ENCODE results near the gene SOCS3.
"Not testable (repeated sequence)": the region's sequence is repeated elsewhere in the genome, so short reads cannot be mapped to it uniquely, and the experiment has no call there.

The SOCS3 gene

GRCh38 chr17:78331355-78331754, 28.5 kb downstream of the SOCS3 start:
- DNase-seq (ENCODE audit: low read depth in 2 of 2, low spot score in 1 of 2) = not testable (repeated sequence)

DNA sequence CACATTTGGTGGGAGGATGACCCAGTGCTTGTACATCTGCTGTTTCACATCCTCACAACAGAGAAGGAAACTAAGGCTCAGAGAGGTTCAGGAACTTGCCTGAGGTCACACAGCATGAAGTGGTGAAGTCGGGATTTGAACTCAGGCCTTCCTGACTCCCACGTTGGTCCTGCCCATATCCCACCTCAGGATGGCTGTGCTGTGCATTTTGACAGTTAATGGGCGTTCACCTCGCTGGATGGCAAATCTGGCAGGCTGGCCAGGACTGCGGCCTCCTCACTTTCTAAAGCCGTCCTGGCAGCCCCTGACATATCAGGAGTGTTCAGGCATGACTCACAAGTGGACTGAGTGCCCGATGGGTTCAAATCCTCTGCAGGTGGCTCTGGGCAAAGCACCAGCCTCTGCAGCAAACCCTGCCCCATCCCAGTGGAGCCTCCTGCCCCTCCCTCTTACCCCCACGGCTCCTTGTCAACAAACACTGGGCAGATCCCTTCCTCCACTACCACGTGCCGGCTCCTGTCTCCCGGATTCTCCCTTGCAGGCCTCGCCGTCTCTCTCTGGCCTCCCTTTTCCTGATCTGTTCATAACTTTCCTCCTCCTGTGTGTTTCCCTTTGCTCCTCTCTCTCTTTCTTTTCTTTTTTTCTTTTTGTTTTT, 29.2 kb downstream of the SOCS3 start:
- no peak for DNase-seq (ENCODE audit: low read depth in 2 of 2, low spot score in 1 of 2)

GRCh38 chr17:78329263-78330059, 30.4 kb downstream of the SOCS3 start:
- no peak for DNase-seq (ENCODE audit: low read depth in 2 of 2, low spot score in 1 of 2)

DNA sequence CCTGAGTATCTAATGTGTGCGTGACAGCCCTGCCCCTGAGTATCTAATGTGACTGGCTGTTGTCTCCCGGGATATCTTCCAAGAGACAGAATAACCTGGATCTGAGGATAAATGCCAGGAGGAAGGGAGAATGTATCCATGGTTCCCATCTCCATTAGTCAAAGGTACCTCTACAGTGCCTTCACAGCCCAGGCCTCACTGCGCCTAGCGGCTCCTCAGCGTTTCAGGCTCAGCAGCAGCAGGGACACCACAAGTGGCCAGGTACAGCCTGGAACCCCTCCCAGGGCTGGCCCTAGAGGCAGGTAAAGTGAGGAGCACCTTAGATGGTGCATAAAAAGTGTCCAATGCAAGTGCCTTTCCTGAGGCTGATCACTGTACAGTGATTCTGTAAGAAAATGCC, 32.0 kb downstream of the SOCS3 start:
- no peak for DNase-seq (ENCODE audit: low read depth in 2 of 2, low spot score in 1 of 2)

GRCh38 chr17:78325076-78325687, 34.7 kb downstream of the SOCS3 start:
- no peak for DNase-seq (ENCODE audit: low read depth in 2 of 2, low spot score in 1 of 2)

DNA sequence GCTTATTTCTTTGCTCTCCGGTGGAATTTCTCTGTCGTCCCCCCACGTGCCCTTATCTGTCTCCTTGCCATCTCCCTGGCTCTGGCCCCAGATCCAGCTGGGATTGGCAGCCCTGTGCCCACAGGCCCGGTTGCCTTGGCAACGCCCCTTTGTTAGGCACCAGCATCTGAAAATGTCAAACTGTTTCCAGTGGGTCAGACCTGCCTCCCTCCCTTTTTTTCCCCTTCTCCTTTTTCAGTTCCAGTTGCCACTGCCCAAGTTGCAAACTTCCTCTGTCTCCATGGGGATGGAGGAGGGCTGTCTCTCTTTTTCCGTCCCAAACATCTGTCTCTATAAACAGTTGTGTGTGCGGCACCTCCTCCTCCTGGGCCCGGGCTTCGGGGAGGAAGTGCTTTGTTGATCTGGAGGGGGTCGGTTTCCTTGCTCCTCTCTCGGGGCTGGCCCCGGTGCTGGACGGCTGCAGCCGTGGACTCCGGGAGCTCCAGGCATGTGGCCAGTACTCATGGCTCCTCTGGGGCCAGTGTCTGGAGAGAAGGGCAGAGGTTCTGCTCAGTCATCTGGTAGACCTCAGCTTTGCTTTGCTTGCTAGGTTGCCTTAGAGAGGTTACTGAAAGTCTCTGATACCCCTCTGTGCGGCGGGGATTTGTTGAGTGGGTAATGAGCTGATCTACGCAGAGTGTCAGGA, 35.3 kb downstream of the SOCS3 start:
- DNase-seq (ENCODE audit: low read depth in 2 of 2, low spot score in 1 of 2) = no peak

- DNase-seq (ENCODE audit: low read depth in 2 of 2, low spot score in 1 of 2) = no peak
Measured at GRCh38 chr17:78323826-78324390, 36.0 kb downstream of the SOCS3 start.

GRCh38 chr17:78322858-78323455, 36.9 kb downstream of the SOCS3 start:
- DNase-seq (ENCODE audit: low read depth in 2 of 2, low spot score in 1 of 2) = no peak

- no peak for DNase-seq (ENCODE audit: low read depth in 2 of 2, low spot score in 1 of 2)
Measured at GRCh38 chr17:78322327-78322857, 37.5 kb downstream of the SOCS3 start.

- DNase-seq (ENCODE audit: low read depth in 2 of 2, low spot score in 1 of 2) = no peak
Measured at GRCh38 chr17:78318843-78319242, 41.0 kb downstream of the SOCS3 start.

- no peak for DNase-seq (ENCODE audit: low read depth in 2 of 2, low spot score in 1 of 2)
Measured at GRCh38 chr17:78318407-78318806, 41.5 kb downstream of the SOCS3 start.

DNA sequence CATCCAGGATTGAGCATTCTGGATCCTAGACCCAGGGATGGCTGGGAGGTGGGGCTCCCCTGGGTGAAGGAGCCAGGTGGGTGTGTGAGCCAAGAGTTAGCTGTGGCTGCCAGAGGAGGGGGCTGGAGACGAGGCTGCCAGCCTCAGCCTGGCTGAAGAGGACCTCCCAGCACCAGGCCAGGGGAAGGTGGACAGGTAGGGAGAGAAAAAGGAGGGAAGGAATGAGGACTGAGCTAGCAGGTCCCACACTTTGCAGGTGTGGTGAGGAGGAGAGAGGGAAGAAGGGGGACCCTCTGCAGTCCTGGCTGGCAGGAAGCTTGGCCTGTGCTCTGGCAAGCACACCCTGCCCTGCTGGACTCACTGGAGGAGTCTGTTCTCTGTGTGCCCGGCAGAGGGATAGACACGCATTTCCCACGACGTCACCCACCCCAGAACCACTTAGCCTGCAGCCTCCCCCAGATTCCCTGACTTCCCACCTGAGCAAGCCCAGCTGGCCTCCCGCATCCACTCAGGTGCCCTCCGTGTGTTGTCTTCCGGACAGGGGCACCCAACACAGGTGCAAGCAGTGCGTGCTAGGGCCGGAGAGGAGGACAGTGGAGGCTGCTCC, 42.0 kb downstream of the SOCS3 start:
- no peak for DNase-seq (ENCODE audit: low read depth in 2 of 2, low spot score in 1 of 2)

- DNase-seq (ENCODE audit: low read depth in 2 of 2, low spot score in 1 of 2) = no peak
Measured at GRCh38 chr17:78316867-78317789, 42.7 kb downstream of the SOCS3 start.

GRCh38 chr17:78316115-78316866, 43.6 kb downstream of the SOCS3 start:
- no peak for DNase-seq (ENCODE audit: low read depth in 2 of 2, low spot score in 1 of 2)

DNA sequence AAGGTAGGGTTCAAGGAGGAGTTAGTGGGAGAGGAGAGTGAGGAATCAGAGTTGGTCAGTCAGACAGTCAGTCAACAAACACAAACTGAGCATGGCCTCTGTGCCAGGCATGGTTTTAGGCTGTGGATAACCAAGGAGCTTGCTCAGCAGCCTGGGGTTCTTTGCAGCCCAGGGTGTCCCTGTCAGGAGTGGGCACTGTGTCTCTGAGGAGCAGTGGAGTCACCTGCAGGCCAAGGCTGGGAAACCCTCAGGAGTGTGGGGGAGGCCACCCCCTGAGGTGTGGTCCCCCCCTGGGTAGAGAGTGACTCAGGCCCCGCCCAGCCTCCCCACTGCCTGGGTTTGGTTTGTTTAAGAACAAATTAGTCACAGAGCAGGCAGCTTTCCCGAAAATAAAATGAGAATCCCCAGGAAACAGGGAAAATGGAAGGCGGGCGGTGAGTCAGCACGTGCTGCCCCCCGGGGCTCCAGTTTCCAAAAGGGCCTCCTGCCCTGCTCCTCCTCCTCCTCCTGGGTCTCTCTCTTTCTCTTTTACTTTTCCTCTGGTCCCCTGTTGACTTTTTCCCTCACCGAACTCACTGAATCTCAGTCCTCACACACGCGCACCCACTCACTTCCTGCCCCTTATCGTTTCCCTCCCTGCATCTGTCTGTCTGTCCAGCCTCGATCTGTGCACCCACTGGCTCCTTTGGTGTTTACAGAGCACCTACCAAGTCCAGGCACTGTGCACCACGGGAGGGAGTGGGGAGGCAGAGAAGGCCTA, 44.3 kb downstream of the SOCS3 start:
- no peak for DNase-seq (ENCODE audit: low read depth in 2 of 2, low spot score in 1 of 2)

DNA sequence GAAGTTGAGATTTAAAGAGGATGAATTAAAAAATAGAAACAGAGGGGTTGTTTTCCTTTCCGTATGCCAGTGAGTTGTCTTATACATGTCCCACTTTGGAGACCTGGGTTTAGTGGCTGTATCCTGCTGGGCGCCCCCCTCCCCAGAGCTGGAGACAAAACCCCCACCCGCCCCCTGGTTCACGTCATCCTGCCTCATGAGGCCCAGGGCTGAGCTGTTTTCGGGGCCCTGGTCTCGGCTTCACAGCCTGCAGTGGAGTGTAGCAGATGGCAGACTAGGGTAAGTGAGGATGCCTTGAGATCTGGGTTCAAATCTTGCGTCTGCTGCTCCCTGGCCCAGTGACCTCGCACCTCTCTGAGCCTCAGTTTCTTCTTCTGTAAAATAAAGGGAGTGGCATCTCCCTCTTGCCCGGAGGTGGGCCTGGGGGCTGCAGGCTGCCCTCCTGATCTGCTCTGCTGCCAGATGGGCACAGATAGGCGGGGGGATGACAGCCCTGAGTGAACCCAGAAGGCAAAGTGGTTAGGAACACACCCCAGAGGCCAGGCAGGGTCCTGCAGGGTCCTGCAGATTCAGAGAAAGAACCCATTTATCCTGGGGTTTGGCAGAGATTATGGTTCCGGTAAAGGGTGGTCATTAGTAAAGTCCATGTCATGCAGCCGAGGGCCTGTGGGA, 45.1 kb downstream of the SOCS3 start:
- no peak for DNase-seq (ENCODE audit: low read depth in 2 of 2, low spot score in 1 of 2)

Measured in stimulated activated CD8-positive, alpha-beta memory T cell treated with anti-CD3 and anti-CD28 coated beads, Interleukin-4, amount 100 ng/mL, for 1 hour (primary cell).